ENCODE results near the gene OR6N1.

GRCh38 chr1:158754420-158754819, 17.6 kb downstream of the OR6N1 start, which contains the start of gene OR6K6:
- TF ChIP-seq CTCF (conservative IDR thresholded peaks at IDR 0.05; ENCODE audit: low read length) = no peak
- TF ChIP-seq EZH2phosphoT487 (IDR thresholded peaks at IDR 0.05; ENCODE audit: borderline replicate concordance) = no peak

Measured in Loucy (cell line).